ENCODE results near the gene LMCD1.

Gene LMCD1

GRCh38 chr3:8619548-8619947 lies 117.9 kb downstream of the LMCD1 start:
- no peak for DNase-seq (ENCODE audit: low read depth)

DNA sequence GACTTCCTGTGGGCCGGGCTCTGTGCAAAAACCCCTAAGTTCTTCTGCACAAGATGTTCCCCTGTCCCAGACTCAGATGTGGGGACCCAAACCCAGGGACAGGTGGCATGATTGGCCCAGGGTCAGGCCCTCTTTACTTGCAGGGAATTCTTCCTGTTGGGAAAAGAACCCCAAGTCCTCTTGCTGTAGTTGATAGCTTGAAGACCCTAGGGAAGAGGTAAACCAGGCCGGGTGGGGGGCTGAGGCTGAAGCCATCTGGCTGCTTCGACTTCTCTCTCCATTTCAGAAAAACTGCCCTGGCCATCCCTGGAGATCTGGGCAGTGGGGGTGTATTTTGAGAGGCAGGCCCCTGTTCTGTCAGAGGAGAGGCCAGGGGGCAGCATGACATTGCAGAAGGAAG lies 119.5 kb downstream of the LMCD1 start:
- no peak for DNase-seq (ENCODE audit: low read depth)

GRCh38 chr3:8621872-8622271 lies 120.2 kb downstream of the LMCD1 start:
- no peak for DNase-seq (ENCODE audit: low read depth)

- no peak for DNase-seq (ENCODE audit: low read depth)
Observed at GRCh38 chr3:8622873-8623691, 121.5 kb downstream of the LMCD1 start.

- no peak for DNase-seq (ENCODE audit: low read depth)
Observed at GRCh38 chr3:8623741-8624140, 122.1 kb downstream of the LMCD1 start.
